Activated CD8-positive, alpha-beta memory T cell treated with anti-CD3 and anti-CD28 coated beads for 1 hour (primary cell): ENCODE data around the gene PTPRN2.

Experiments
- DNase-seq, 2 donors: peaks; one replicate each; pipeline ENCODE4 v3.0.0-alpha.2; 2020; ENCODE audit warnings: low read depth in 1 of 2; ENCODE audit errors: extremely low read depth in 1 of 2

The PTPRN2 gene

DNA sequence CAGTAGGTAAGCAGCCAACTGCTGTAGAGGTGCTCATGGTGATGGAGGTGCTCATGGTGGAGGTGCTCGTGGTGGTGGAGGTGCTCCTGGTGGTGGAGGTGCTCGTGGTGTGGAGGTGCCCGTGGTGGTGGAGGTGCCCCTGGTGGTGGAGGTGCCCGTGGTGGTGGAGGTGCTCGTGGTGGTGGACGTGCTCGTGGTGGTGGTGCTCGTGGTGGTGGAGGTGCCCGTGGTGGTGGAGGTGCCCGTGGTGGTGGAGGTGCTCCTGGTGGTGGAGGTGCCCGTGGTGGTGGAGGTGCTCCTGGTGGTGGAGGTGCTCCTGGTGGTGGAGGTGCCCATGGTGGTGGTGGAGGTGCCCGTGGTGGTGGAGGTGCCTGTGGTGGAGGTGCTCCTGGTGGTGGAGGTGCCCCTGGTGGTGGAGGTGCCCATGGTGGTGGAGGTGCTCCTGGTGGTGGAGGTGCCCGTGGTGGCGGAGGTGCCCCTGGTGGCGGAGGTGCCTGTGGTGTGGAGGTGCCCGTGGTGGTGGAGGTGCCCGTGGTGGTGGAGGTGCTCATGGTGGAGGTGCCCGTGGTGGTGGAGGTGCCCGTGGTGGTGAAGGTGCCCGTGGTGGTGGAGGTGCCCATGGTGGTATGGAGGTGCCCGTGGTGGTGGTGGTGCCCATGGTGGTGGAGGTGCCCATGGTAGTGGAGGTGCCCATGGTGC lies 517.3 kb downstream of the PTPRN2 start:
- no peak for DNase-seq

DNA sequence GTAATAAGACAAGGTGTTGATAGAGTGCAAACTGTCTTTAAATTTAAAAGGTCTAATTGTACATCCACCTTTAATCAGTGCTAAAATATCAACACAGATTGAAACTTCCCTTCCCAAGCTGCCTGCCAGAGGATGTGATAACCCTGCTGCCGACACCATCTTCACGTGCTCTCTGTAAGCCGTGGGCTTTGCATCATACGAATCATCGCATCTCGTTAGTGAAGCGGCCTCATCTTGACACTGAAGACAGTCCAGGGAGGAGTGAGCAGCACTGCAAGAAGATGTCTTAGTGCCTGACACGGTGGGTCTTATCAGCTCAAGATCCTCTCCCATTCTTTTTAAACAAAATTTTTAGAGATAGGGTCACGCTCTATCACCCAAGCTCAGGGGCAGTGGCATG lies 518.8 kb downstream of the PTPRN2 start:
- DNase-seq, result no peak

DNA sequence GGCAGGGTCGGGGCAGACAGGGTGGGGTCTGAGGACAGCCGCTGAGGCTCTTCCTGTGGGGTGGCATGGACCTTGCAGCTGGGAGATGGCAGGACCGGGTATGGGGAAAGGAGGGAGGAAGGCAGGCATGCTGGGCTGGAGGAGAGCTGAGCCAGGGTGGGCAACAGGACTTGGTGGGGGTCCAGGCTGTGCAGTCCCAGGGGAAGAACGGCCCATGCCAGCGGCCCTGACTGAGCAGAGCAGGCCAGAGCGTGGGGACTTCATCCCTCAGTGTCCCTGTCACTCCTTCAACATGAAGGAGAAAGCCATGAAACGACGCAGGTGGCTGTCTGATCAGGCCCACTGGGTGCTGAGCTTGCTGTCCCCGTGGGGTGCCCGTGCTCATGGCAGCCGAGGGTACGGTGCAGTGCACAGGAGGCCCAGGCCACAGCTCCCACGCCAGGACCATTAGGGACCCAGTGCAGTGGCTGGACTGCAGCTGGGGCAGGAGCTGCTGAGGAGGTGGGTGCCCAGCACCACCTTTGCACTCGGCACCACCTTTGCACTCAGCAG lies 519.6 kb downstream of the PTPRN2 start:
- no peak for DNase-seq

DNA sequence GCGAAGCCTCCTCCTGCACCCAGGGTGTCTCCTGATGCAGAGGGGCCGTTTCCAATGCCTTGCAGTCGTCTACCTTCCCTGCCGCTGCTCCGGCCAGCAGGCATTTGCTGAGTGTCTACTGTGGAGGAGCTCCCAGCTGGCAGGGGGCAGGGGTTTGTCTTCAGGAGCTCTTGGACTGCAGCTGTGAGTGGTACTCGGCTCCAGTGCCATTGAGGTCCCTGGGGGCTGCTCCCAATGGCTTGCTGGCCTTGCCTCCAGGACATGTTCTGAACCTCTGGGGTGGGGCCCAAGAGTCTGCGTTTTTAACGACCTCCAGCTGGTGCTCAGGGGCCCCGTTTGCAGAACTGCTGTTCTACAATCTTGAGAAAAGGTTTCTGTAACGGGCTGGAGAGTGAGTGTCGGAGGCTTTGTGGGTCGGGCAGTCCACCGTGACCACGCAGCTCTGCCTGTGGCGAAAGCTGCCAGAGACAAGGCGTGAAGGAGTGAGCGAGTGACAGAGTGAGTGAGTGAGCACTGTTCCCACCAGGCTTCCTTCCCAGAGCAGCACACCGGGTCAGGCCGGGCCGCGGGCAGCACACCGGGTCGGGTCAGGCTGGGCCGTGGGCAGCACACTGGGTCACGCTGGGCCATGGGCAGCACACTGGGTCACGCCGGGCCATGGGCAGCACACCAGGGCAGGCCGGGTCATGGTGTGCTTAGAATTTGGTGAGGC lies 520.2 kb downstream of the PTPRN2 start:
- no peak for DNase-seq

DNA sequence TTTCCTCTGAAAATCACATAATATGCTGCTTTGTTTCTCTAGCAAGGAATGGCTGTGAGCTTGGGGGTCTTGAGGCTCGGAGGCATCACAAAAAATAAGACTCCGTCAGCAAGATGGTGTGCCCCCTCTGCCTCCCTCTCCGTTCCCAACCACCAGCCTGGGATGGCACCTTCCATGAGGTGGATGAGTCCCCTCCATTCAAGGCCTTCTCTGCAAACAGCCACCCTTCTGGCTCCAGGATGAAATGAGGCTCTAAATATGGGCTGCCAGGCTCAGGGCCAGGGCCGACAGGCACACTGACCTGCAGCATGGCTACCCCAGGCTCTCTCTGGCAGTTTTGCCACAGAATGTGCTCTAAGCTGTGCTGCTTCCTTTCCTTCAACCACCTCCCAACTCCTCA lies 521.5 kb downstream of the PTPRN2 start:
- DNase-seq, result no peak

DNA sequence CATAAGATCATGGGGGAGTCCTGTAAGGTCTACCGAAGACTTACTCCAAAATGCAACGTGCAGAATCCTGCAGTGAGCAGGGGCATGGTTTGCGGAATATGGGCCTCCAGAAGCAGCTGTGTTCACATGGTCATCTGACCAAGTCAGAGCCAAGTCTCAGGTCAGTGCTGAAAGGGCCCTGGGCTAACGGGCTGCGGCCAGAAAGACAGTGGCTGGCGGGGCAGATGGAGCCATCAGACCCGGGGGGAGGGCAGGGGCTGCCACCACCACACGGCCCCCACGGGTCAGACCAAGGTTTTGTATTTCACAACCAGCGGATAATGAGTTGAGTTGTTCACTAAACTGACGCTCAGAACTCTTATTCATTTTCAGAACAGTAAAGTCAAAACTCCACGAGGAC lies 522.3 kb downstream of the PTPRN2 start:
- DNase-seq, result no peak

DNA sequence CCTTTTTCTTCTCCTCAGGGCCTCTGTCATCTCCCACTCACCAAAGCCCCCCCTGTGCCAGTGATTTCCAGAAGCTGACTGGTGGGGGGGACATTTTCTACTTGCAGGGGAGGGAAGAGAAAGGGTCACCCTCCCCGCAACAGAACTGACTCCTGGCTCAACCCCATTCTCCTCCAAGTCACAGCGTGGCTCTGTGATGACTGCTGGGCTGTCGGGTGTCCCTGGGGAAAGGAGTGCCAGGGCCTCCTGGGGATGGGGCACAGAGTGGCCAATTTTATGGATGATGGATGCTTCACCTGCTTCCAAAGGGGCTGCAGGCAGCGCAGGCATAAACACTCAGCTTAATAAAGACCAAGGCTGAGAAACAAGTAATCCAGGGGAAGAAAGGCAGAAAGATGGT lies 523.0 kb downstream of the PTPRN2 start:
- DNase-seq, result no peak

DNA sequence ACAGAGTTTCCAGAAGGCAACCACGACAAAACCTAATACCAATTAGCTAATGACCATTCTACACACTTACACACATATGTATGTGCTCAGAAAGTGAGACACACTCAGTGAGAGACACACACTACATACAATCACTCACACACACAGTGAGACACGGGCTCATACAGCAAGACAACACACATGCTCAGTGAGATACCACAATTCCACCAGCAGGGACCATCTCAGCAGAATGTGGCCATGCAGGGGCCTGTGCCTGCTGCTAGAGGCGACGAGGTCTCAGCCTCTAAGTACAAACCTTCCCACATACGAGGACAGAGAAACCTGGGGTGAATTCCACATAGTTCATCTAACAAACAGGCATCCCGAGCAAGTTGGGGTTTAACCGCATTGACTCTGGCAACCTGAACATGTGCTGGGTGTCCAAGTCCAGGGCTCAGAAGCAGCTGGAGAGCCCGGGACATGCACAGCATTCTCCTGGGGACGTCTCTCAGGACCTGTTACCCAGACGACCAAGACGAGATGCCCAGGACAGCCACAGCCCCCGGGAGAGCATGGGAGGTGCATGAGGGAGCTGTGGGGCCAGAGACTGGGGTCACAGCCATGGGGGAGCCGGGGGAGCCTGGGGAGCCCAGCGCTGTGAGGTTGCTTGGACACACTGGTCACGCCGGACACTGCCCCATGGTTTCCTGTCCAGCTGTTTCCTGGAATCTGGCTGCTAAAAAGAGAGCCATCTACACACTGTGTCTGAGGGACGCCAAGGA lies 523.6 kb downstream of the PTPRN2 start:
- no peak for DNase-seq

DNA sequence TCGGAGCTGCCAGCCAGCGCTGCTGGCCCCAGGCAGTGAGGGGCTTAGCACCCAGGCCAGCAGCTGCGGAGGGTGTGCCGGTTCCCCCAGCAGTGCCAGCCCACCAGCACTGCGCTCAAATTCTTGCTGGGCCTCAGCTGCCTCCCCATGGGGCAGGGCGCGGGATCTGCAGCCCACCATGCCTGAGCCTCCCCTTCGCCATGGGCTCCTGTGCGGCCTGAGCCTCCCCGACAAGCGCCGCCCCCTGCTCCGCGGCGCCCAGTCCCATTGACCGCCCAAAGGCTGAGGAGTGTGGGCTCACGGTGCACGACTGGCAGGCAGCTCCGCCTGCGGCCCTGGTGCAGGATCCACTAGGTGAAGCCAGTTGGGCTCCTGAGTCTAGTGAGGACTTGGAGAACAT lies 525.0 kb downstream of the PTPRN2 start:
- no peak for DNase-seq

DNA sequence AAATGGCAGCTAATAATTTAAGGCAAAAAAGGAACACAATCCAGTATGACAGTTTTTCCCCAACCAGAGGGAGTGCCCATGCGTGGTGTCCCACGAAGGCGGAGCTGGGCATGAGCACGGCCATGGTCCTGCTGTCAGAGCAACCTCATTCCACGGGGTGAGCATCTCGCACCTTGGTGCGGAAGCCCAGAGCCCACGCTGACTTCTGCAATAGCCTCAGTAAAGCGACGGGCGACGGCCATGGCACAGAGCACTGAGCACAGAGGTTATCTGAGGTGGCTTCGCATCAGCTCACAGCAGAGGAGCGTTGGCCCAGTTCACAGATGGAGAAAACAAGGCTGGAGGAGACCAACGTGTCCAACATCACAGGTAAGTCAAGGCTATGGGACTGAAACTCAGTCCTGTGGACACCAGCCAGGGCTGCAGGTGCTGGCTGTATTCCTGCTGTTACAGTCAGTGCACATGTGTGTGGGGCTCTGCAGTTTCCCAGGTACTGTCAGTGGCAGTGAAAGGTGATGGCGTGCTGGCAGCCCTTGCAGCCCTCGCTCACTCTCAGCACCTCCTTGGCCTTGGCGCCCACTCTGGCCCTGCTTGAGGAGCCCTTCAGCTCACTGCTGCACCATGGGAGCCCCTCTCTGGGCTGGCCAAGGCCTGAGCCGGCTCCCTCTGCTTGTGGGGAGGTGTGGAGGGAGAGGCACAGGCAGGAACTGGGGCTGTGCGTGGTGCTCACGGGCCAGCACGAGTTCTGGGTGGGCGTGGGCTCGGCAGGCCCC lies 525.6 kb downstream of the PTPRN2 start:
- DNase-seq, result no peak

DNA sequence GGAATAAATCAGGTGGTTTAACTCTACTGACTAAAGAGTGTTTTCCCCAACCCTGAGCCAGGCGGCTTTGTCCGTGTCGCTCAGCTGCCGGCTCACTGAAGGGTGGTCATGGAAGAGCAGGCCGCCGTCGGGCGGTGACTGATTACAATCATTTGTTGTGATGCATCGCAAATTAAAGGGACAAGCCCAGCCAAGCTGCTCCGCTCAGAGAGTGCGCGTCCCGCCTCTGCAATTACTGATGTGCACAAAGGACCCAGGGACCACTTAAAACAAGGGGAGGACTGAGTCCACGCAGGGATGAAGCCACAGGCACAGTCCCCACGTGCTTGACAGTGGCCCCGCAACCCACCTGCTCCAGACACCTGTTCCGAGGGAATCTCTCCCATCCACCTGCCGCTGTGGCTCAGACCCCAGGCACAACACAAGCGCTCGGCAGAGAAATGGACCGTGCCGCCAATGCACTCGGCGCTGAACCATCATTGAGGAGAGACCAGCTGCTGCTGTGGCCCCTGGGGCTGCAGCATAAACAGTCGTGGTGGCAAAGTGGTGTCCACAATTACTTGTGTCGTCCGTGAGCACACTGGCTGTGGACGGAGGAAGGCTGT lies 526.5 kb downstream of the PTPRN2 start:
- no peak for DNase-seq

DNA sequence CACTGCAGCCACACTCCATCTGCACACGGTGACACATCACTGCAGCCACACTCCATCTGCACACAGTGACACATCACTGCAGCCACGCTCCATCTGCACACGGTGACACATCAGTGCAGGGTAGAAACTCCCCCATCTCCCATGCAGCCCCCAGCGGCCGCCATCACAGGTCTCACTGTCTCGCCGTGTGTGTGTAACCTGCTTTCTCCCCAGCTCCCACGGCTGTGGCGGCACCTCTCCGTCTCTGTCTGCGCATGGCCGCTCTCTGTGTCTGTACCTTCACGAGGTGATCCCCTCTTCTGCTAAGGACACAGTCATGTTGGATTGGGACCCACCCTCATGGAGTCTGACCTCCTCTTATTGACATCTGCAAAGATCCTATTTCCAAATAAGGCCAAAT lies 527.4 kb downstream of the PTPRN2 start:
- DNase-seq, result no peak

DNA sequence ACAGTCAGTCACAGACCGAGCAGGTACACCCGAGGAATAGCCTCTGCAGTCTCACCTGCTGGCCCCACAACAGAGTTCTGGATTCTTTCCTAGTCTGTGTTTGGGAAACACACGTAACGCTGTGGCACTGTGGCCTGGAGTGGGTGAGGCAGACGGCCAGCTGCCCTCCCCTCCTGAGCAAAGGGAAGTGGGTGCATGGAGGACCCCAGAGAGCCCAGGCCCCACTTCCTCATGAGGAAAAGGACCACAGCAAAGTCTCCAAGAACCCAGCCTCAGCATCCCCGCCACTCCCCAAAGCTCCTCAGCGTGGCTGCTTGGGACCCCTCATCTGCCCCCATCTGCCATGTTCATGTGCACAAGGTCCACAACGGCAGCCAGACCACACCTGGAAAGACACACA lies 530.2 kb downstream of the PTPRN2 start:
- DNase-seq, result no peak

DNA sequence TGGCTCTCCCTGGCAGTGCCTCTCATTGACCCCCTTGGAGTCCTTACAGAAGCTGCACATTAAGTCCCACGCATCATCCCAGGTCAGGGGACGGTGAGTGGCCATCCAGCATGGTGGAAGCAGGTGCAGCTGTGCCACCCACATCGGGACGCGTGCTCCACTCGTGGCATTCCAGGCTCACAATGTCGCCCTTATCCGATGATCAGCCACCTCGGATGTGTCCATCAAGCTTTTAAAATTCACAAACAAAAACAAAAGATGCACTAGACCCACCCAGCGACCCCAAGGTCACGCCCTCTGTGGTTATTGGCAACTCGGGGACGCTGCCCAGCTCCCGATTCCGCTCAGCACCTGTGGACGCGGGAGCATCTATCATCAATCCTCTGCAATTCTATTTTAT lies 530.9 kb downstream of the PTPRN2 start:
- no peak for DNase-seq

DNA sequence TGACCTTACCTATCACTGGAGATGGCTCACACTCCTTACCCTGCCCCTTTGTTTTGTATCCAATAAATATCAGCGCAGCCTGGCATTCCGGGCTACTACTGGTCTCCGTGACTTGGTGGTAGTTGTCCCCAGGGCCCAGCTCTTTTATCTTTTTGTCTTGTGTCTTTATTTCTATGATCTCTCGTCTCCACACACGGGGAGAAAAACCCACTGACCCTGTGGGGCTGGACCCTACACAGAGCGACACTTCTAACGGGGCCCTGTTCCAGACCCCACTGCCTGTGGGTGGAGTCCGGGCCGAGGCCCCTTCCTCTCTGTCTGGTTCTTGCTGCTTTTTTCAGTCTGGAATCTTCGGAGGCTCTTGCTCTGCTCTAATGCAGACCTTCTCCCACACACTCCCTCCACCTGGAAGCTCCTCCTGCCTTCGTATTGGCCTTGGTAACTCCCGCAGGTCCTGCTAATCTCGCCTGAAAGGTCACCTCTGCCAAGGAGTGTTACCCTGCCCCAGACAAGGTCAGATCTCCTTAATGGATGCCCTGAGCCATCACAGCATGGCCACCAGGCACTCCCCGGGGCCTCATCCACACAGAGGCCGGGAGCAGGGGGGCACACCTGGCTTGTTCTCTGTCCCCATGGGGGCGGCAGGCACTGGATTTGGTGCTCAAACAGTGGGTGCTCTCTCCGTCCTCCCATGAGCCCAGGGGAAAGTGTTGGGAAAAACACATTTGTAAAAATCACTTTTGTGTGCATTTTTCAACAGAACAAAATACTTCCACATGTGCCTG lies 531.7 kb downstream of the PTPRN2 start:
- DNase-seq, result no peak

DNA sequence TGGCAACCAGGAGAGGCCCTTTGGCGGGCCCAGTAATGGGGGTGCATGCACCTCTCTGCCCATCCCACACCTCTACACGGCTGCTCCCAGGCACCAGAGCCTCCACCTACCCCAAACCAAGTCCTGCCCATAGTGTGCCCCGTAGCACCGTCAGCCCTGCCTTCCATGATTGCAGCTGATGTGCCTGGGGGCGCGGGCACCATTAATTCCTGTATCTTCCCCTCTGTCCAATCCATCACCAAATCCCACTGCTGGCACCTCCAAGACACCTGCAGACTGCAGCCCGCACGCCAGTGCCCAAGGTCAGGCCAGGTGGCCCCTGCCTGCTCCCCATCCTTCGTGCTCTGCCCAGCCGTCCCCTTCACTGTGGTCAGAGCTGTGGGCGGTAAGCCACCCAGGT lies 533.0 kb downstream of the PTPRN2 start:
- DNase-seq, result no peak

DNA sequence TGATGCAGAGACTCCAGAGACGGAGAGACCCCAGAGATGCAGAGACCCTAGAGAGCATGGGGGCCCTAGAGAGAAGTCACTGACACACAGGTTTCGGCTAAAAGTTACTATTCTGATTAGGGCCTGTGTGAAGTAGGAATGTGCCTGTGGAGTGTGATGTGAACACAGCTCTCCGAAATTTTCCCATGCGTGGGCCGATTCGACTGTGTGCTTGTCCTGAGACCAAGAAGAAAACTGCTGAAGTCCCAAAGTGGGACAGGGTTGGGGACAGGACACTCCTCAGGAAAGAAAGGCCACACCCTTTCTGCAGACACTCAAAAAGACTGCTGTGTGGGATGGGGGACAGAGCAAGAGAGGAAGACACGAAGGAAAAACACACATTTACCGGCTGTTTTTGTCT lies 533.5 kb downstream of the PTPRN2 start:
- no peak for DNase-seq

DNA sequence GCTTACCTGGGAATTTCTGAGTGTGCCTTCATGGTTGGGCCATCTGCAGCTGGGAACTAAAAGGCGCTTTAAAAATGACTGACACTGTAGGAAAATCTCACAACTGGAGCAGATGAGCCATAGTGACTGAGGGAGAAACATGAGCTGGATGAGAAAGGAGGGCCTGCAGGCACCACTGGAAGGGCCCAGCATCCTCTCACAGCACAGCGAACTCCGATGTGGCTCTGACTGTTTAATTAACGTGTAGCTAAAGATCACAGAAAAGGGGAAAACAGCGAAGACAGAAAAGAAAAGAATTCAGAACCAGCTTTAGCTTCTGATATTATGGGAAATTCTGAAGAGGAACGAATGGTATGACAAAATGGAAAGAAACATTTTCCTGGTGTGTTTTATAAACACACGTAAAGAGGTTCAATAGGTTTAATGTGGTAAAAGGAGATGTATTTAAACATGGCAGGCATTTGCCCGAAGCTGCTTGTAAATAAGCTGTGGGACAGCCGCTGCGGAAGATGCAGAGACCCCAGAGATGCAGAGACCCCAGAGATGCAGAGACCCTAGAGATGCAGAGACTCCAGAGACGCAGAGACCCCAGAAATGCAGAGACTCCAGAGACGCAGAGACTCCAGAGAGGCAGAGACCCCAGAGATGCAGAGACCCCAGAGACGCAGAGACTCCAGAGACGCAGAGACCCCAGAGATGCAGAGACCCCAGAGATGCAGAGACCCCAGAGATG lies 534.3 kb downstream of the PTPRN2 start:
- DNase-seq, result no peak

DNA sequence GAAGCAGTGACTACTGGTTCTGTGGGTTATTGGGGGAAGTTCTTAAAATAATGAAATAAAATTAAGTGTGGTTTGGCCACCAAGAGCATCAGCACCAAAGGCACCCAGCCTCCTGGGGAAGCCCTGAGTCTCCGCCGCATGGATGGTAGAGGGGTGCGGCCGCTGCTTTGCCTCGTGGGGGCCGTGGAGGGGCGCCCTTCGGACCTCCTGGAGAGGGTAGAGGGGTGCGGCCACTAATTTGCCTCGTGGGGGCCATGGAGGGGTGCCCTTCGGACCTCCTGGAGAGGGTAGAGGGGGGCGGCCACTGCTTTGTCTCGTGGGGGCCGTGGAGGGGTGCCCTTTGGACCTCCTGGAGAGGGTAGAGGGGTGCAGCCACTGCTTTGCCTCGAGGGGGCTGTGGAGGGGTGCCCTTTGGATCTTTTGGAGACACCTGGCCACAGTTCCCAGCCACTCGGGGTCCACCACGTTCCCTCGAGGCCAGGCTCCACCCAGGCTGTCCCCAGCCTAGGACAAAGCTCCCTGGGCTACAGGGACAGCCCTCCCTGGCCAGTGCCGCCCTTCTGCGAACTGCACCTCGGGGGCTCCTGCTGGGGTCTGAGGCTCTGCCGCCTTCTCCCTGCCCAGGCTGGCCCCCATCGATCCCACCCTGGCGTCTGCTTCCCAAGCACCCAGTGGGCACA lies 535.1 kb downstream of the PTPRN2 start:
- no peak for DNase-seq
